Fibroblast of skin of scalp (primary cell): ENCODE data around the gene CHMP6.

ENCODE experiments used
- DNase-seq: peaks from one replicate; pipeline ENCODE4 v3.0.0-alpha.2; 2013

CHMP6 gene

GRCh38 chr17:81031566-81032550, 40.2 kb downstream of the CHMP6 start:
- no peak for DNase-seq

- no peak for DNase-seq
Measured at GRCh38 chr17:81032641-81033480, 41.2 kb downstream of the CHMP6 start.

GRCh38 chr17:81033535-81034167, 42.0 kb downstream of the CHMP6 start:
- no peak for DNase-seq

- DNase-seq = no peak
Measured at GRCh38 chr17:81034168-81034777, 42.6 kb downstream of the CHMP6 start.

GRCh38 chr17:81034779-81035520, 43.3 kb downstream of the CHMP6 start, which contains the start of gene BAIAP2:
BAIAP2 (plus strand) TSS chr17:81035151; CDS start chr17:81035255, 104 bp downstream.
- peak; percentile 96 for DNase-seq

GRCh38 chr17:81035521-81036196, 44.0 kb downstream of the CHMP6 start:
- DNase-seq = no peak

- DNase-seq = no peak
Measured at GRCh38 chr17:81036197-81036941, 44.7 kb downstream of the CHMP6 start.

GRCh38 chr17:81037026-81037797, 45.6 kb downstream of the CHMP6 start:
- DNase-seq = peak; percentile 40

- DNase-seq = no peak
Measured at GRCh38 chr17:81037798-81038733, 46.4 kb downstream of the CHMP6 start.

GRCh38 chr17:81039096-81039495, 47.5 kb downstream of the CHMP6 start:
- DNase-seq = no peak

- DNase-seq = peak; percentile 90
Measured at GRCh38 chr17:81039854-81040758, 48.5 kb downstream of the CHMP6 start.

- DNase-seq = no peak
Measured at GRCh38 chr17:81040791-81041337, 49.2 kb downstream of the CHMP6 start.

- no peak for DNase-seq
Measured at GRCh38 chr17:81042606-81043005, 51.0 kb downstream of the CHMP6 start.

GRCh38 chr17:81043319-81043724, 51.7 kb downstream of the CHMP6 start:
- no peak for DNase-seq

- DNase-seq = no peak
Measured at GRCh38 chr17:81043725-81044427, 52.2 kb downstream of the CHMP6 start.

GRCh38 chr17:81044428-81044763, 52.8 kb downstream of the CHMP6 start:
- no peak for DNase-seq
